ENCODE data around the gene CCDC160. TPM values are rescaled to one million over a fixed set of nuclear protein-coding genes. Genes with fewer than 3 reads are reported as not detected.

The CCDC160 gene
- total RNA-seq, 6 experiments from 2014 or later: not detected

GRCh38 chrX:134294548-134294947, 57.6 kb downstream of the CCDC160 start:
- no peaks in the 10 kb centered on the region for H3K4me1 Mint-ChIP-seq (ENCODE audit: low read depth)
- H3K9me3 Mint-ChIP-seq: no peaks in the 10 kb centered on the region
- no peaks in the 10 kb centered on the region for H3K36me3 Mint-ChIP-seq (ENCODE audit: low read depth)
- H3K4me3 Mint-ChIP-seq: no peak overlapping the region
- no peak for DNase-seq
- TF ChIP-seq, protein P1, sequence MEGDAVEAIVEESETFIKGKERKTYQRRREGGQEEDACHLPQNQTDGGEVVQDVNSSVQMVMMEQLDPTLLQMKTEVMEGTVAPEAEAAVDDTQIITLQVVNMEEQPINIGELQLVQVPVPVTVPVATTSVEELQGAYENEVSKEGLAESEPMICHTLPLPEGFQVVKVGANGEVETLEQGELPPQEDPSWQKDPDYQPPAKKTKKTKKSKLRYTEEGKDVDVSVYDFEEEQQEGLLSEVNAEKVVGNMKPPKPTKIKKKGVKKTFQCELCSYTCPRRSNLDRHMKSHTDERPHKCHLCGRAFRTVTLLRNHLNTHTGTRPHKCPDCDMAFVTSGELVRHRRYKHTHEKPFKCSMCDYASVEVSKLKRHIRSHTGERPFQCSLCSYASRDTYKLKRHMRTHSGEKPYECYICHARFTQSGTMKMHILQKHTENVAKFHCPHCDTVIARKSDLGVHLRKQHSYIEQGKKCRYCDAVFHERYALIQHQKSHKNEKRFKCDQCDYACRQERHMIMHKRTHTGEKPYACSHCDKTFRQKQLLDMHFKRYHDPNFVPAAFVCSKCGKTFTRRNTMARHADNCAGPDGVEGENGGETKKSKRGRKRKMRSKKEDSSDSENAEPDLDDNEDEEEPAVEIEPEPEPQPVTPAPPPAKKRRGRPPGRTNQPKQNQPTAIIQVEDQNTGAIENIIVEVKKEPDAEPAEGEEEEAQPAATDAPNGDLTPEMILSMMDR (IDR thresholded peaks at IDR 0.05): peak; percentile 41; the same call in 1 of the 2 replicates
- H3K27me3 Mint-ChIP-seq (ENCODE audit: insufficient read depth): no peaks in the 10 kb centered on the region
- no peak overlapping the region for H3K27ac Mint-ChIP-seq

Other genes with a start within 250 kb of the CCDC160 start
- gene PHF6, start 136.1 kb downstream of the CCDC160 start, total RNA-seq (2021; fragmentation: NEBNext Ultra II Directional; extraction: Animal tissue kit (Norgen Biotek cat#: 25700)): 10 to 100 TPM; 23.9 to 30.3 (median 25.5) TPM
- 10 to 100 TPM; 42.0 to 51.8 (median 49.6) TPM for gene HPRT1, start 223.0 kb downstream of the CCDC160 start, total RNA-seq (2021; fragmentation: NEBNext Ultra II Directional; extraction: Animal tissue kit (Norgen Biotek cat#: 25700))

All from HFFc6 (cell line).